Adrenal gland (tissue), 12 donors: ENCODE results near the gene GAPVD1. TPM values are rescaled to one million over a fixed set of nuclear protein-coding genes. Genes with fewer than 3 reads are reported as not detected.

Source experiments
- DNase-seq, 7 donors: peaks; one replicate each; pipeline ENCODE4 v3.0.0-alpha.2; 2019 to 2020
- H3K27ac ChIP-seq, 5 donors: fragments of 200-600 bp; sonication (generic) in 4 of 5; 1 replicate in 3 of 5; 2 replicates in 2 of 5; pipeline versions ENCODE4 v1.5.1 to v1.8.0; 2016 to 2020; ENCODE audit warnings: mild to moderate bottlenecking in 1 of 5
- H3K27me3 ChIP-seq: fragments of 200-600 bp; 2 replicates; pipeline ENCODE4 v1.8.0; 2021
- H3K36me3 ChIP-seq, 2 donors: fragments of 200-600 bp; replicated peaks in 1 of 2; 1 replicate in 1 of 2; 2 replicates in 1 of 2; pipeline versions ENCODE4 v1.5.1 to v1.8.0; 2018 to 2022
- H3K4me1 ChIP-seq, 2 donors: fragments of 200-600 bp; replicated peaks in 1 of 2; 1 replicate in 1 of 2; 2 replicates in 1 of 2; pipeline versions ENCODE4 v1.5.1 to v1.8.0; 2018 to 2021
- H3K4me3 ChIP-seq, 4 donors: fragments of 200-600 bp; sonication (generic) in 3 of 4; one replicate each; pipeline ENCODE4 v1.5.1; 2016 to 2018
- H3K9me3 ChIP-seq, 3 donors: fragments of 200-600 bp; sonication (generic) in 1 of 3; replicated peaks in 1 of 3; 1 replicate in 2 of 3; 2 replicates in 1 of 3; pipeline versions ENCODE4 v1.5.1 to v1.8.0; 2016 to 2021
- CTCF ChIP-seq, 6 experiments: fragments of 450-650 bp in 4 of 6; fragments of 200-600 bp in 2 of 6; sonication (generic) in 1 of 6; IDR thresholded peaks; 1 replicate in 5 of 6; 2 replicates in 1 of 6; pipeline versions ENCODE4 v1.5.1 to v1.8.0; 2016 to 2021; ENCODE audit warnings: antibody characterized with exemption in 6 of 6, mild to moderate bottlenecking in 2 of 6, moderate library complexity in 1 of 6
- POLR2A ChIP-seq, 2 donors: fragments of 450-650 bp; IDR thresholded peaks; one replicate each; pipeline ENCODE4 v1.6.1; 2017; ENCODE audit warnings: antibody characterized with exemption in 2 of 2, mild to moderate bottlenecking in 2 of 2, moderate library complexity in 1 of 2
- WGBS, 4 donors: extraction: QIAGEN DNeasy Blood & Tissue Kit in 2 of 4; methylation state at CpG; one replicate each; pipeline versions ENCODE4 v1.1.5 to v1.1.7; 2013 to 2017; 5-methylcytosine and 5-hydroxymethylcytosine counted together
- intact Hi-C, 2 donors: fragments of 100-400 bp; cut with DNase I; formaldehyde crosslinking; loops; one replicate each; pipeline versions ENCODE4 v1.14.1 to v1.15.0; 2022 to 2023
- polyA plus RNA-seq, 3 donors: library from polyadenylated mRNA; stranded (reverse); fragments of 200-250 nt in 2 of 3; fragments of 350-450 nt in 1 of 3; fragmentation: Illumina TruSeq in 1 of 3; extraction: RNeasy Lipid Tissue Mini Kit (QIAGEN cat#74804) in 1 of 3; gene quantifications; one replicate each; pipeline ENCODE4 v1.2.3, GENCODE V29; 2013 to 2014
- total RNA-seq, 9 donors: library from RNA; depleted of rRNA in 4 of 9; stranded (reverse); fragments of >200 nt in 4 of 9; fragments of 120-200 nt in 1 of 9; fragmentation: NEBNext Ultra II Directional in 1 of 9; extraction: Animal tissue kit (Norgen Biotek cat#: 25700) in 1 of 9; gene quantifications; one replicate each; pipeline versions ENCODE4 v1.1.0 to v1.2.4, GENCODE V29; 2013 to 2023
- donor health status: healthy with polysubstance abuse.
- donor health status: Bipolar disorder and iron deficiency.
- donor health status: DM: yes; HTN: yes; CAD: no.
- donor health status: DM: no; HTN: no; CAD: no.
- donor health status: DM: no; HTN: no; CAD: no.
- donor health status: DM: yes; HTN: yes; CAD: no.

Gene GAPVD1
- total and polyA plus RNA-seq, 12 donors, result 7.1 to 63.1 (median 39.3) TPM

- Histone ChIP-seq H3K27ac (no peak overlapping the region), H3K4me3 (no peak overlapping the region), H3K36me3 (peaks cover 0 to 41% of the 10 kb centered on the region in 2 donors), H3K4me1 (peaks cover 0 to 10% of the 10 kb centered on the region in 2 donors), H3K9me3 (no peaks in the 10 kb centered on the region), H3K27me3 (no peaks in the 10 kb centered on the region)
- intact Hi-C loops, result loop anchor here in 1 of 2 donors (10.0 kb wide), 1 partner anchor 107 kb away; no protein-coding TSS in a partner anchor
- 84 to 92% (median 88%) methylated on average over 4 of the region's 4 CpGs for WGBS, 4 donors
- TF ChIP-seq CTCF (IDR thresholded peaks at IDR 0.05) (no peak), POLR2A (IDR thresholded peaks at IDR 0.05) (no peak)
- DNase-seq, result no peak
Observed at GRCh38 chr9:125341566-125341965, 79.9 kb downstream of the GAPVD1 start.

GRCh38 chr9:125343518-125344275, 82.1 kb downstream of the GAPVD1 start:
- no peaks in the 10 kb centered on the region for H3K27me3 ChIP-seq
- intact Hi-C loops, result loop anchor here in 1 of 2 donors (10.0 kb wide), 1 partner anchor 109 kb away; no protein-coding TSS in a partner anchor
- H3K27ac ChIP-seq, result peak overlapping the region in 1 of 5 donors; percentile 2
- no peaks in the 10 kb centered on the region for H3K9me3 ChIP-seq
- H3K36me3 ChIP-seq, result peaks cover 0 to 45% of the 10 kb centered on the region in 2 donors
- TF ChIP-seq CTCF (IDR thresholded peaks at IDR 0.05) (no peak), POLR2A (IDR thresholded peaks at IDR 0.05) (no peak)
- peaks cover 0 to 10% of the 10 kb centered on the region in 2 donors for H3K4me1 ChIP-seq
- WGBS, 4 donors, result 51 to 70% (median 64%) methylated on average over 3 of the region's 3 CpGs
- peak in 4 of 7 donors; percentile 11 to 27 (median 21) for DNase-seq
- no peak overlapping the region for H3K4me3 ChIP-seq

GRCh38 chr9:125346080-125346732, 84.6 kb downstream of the GAPVD1 start:
- TF ChIP-seq CTCF (IDR thresholded peaks at IDR 0.05) (no peak), POLR2A (IDR thresholded peaks at IDR 0.05) (no peak)
- no peak for DNase-seq
- H3K4me1 ChIP-seq, result peaks cover 0 to 10% of the 10 kb centered on the region in 2 donors
- H3K27me3 ChIP-seq, result no peaks in the 10 kb centered on the region
- peaks cover 4 to 63% of the 10 kb centered on the region in 2 donors for H3K36me3 ChIP-seq
- intact Hi-C loops, result loop anchor here in 1 of 2 donors (10.0 kb wide), 1 partner anchor 111 kb away; no protein-coding TSS in a partner anchor
- 84 to 90% (median 87%) methylated on average over 3 of the region's 3 CpGs for WGBS, 4 donors
- H3K4me3 ChIP-seq, result no peak overlapping the region
- no peaks in the 10 kb centered on the region for H3K9me3 ChIP-seq
- H3K27ac ChIP-seq, result no peak overlapping the region

GRCh38 chr9:125355601-125356000, 94.0 kb downstream of the GAPVD1 start:
- Histone ChIP-seq H3K9me3 (no peaks in the 10 kb centered on the region), H3K4me1 (no peaks in the 10 kb centered on the region), H3K27ac (no peak overlapping the region), H3K4me3 (no peak overlapping the region), H3K27me3 (no peaks in the 10 kb centered on the region), H3K36me3 (peaks cover 0 to 88% of the 10 kb centered on the region in 2 donors)
- no peak for TF ChIP-seq CTCF (IDR thresholded peaks at IDR 0.05)
- TF ChIP-seq POLR2A (IDR thresholded peaks at IDR 0.05), result no peak
- intact Hi-C loops, result no loop called here
- DNase-seq, result no peak
- 94 to 96% (median 96%) methylated on average over 11 of the region's 11 CpGs for WGBS, 4 donors
